Vagina (tissue), 2 donors: Measurements from ENCODE around the gene ITM2B.

Experiments used
- POLR2A ChIP-seq, 2 donors: fragments of 450-650 bp; IDR thresholded peaks; one replicate each; pipeline ENCODE4 v1.6.1; 2017; ENCODE audit warnings: antibody characterized with exemption in 2 of 2, mild to moderate bottlenecking in 2 of 2, moderate library complexity in 2 of 2
- TF ChIP-seq, protein P1 (sequence below), 3 experiments: fragments of 450-650 bp in 2 of 3; fragments of 200-600 bp in 1 of 3; sonication (generic) in 1 of 3; IDR thresholded peaks; one replicate each; pipeline ENCODE4 v1.5.1; 2017 to 2019; ENCODE audit warnings: antibody characterized with exemption in 3 of 3, mild to moderate bottlenecking in 2 of 3, moderate library complexity in 2 of 3

DNA sequence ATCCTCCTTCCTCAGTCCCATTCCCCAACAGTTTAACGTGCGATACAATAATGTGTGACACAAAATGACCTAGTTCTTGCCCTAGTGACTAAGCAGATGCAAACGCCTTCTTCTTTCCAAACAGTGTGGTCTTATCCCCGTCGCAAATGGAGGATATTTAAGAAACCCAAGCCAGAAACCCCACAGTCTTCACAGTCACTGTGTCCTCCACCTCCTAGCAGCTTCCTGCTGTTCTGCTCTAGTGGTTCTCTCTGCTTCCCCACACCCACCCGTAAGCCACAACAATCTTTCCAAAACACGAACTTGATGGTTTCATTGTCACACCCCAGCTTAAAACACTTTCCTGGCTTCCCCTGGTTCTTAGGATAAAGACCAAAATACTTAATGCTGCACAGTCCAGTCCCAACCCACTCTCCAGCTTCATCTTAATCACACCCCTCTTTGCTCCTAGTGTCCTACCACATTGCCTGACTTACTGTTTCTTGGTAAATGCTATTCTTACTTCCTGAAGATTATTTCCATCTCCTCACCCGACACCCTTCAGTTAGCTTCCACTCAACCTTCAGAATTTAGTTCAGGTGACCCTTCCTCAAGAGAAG is 32.3 kb downstream of the ITM2B start:
- TF ChIP-seq, protein P1, sequence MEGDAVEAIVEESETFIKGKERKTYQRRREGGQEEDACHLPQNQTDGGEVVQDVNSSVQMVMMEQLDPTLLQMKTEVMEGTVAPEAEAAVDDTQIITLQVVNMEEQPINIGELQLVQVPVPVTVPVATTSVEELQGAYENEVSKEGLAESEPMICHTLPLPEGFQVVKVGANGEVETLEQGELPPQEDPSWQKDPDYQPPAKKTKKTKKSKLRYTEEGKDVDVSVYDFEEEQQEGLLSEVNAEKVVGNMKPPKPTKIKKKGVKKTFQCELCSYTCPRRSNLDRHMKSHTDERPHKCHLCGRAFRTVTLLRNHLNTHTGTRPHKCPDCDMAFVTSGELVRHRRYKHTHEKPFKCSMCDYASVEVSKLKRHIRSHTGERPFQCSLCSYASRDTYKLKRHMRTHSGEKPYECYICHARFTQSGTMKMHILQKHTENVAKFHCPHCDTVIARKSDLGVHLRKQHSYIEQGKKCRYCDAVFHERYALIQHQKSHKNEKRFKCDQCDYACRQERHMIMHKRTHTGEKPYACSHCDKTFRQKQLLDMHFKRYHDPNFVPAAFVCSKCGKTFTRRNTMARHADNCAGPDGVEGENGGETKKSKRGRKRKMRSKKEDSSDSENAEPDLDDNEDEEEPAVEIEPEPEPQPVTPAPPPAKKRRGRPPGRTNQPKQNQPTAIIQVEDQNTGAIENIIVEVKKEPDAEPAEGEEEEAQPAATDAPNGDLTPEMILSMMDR (IDR thresholded peaks at IDR 0.05), result no peak
- no peak for TF ChIP-seq POLR2A (IDR thresholded peaks at IDR 0.05)
